GM12878 (cell line): ENCODE data around the gene CCDC63. TPM values are rescaled to one million over a fixed set of nuclear protein-coding genes. Genes with fewer than 3 reads are reported as not detected.

Experiments
- ATAC-seq: fragments of 200-7000 bp; cut with Tn5 transposase; 3 replicates; pipeline ENCODE4 v1.9.1; 2020; ENCODE audit warnings: mild to moderate bottlenecking, moderate library complexity
- BruUV-seq: library from RNA; stranded (reverse); fragments of 400-500 nt; replicated peaks from 2 replicates; lab custom pipeline; 2021; lab: Mats Ljungman, UMichigan
- CTCF ChIA-PET: fragments of 300-600 bp; sonication (Branson Sonifier 250); formaldehyde crosslinking; extraction: SDS; loops from one replicate; lab custom pipeline; 2021; ENCODE audit warnings: inconsistent platforms; lab: Yijun Ruan, JAX
- POLR2A ChIA-PET: fragments of 350-600 bp; formaldehyde crosslinking; extraction: SDS; loops from one replicate; lab custom pipeline; 2021; ENCODE audit warnings: inconsistent platforms; lab: Charles Lee
- RAD21 ChIA-PET: fragments of 300-600 bp; sonication (Branson Sonifier 250); formaldehyde crosslinking; loops from one replicate; lab custom pipeline; 2023; ENCODE audit warnings: antibody characterized with exemption; ENCODE audit not compliant: unreplicated experiment; lab: Charles Lee
- SMC1A ChIA-PET: fragments of 300-600 bp; sonication (Branson Sonifier 250); formaldehyde crosslinking; loops from one replicate; lab custom pipeline; 2023; ENCODE audit not compliant: unreplicated experiment, uncharacterized antibody; lab: Charles Lee
- DNase-seq: peaks from one replicate; pipeline ENCODE4 v3.0.0-alpha.2; 2011; ENCODE audit warnings: low read depth, low spot score
- FAIRE-seq: peaks from 3 replicates; lab custom pipeline; 2011; peaks lifted over from hg19 to GRCh38; lab: Jason Lieb, UNC
- H2AFZ ChIP-seq: 2 replicates; pipeline ENCODE4 v1.6.0; 2011; ENCODE audit warnings: low read depth, low read length, control low read depth; ENCODE audit not compliant: control insufficient read depth
- H3K27ac ChIP-seq: 2 replicates; pipeline ENCODE4 v1.5.1; 2011; ENCODE audit warnings: control low read depth; ENCODE audit not compliant: control insufficient read depth, insufficient read depth
- H3K27me3 ChIP-seq, 2 experiments: replicated peaks in 1 of 2; 2 replicates each; pipeline versions ENCODE4 v1.6.0 to v1.6.1; 2011; ENCODE audit warnings: low read length in 1 of 2; ENCODE audit not compliant: control insufficient read depth in 2 of 2, insufficient read depth in 2 of 2
- H3K36me3 ChIP-seq, 2 experiments: 2 replicates each; pipeline ENCODE4 v1.5.1; 2011; ENCODE audit warnings: low read length in 1 of 2; ENCODE audit not compliant: control insufficient read depth in 2 of 2, insufficient read depth in 2 of 2
- H3K4me1 ChIP-seq: 2 replicates; pipeline ENCODE4 v1.6.1; 2011; ENCODE audit warnings: mild to moderate bottlenecking, low read length, moderate library complexity, mixed read lengths; ENCODE audit not compliant: control insufficient read depth, insufficient read depth
- H3K4me2 ChIP-seq: 2 replicates; pipeline ENCODE4 v1.6.0; 2011; ENCODE audit warnings: control low read depth; ENCODE audit not compliant: control insufficient read depth, insufficient read depth
- H3K4me3 ChIP-seq: fragments of 200-600 bp; sonication (generic); 2 replicates; pipeline ENCODE4 v1.5.1; 2016
- H3K79me2 ChIP-seq: 2 replicates; pipeline ENCODE4 v1.6.0; 2011; ENCODE audit warnings: low read length; ENCODE audit not compliant: control insufficient read depth, insufficient read depth
- H3K9ac ChIP-seq: 2 replicates; pipeline ENCODE4 v1.8.0; 2011; ENCODE audit warnings: low read length, control low read depth, mixed read lengths; ENCODE audit not compliant: control insufficient read depth, insufficient read depth
- H3K9me3 ChIP-seq: replicated peaks from 3 replicates; pipeline ENCODE4 v1.5.1; 2011; ENCODE audit warnings: mild to moderate bottlenecking, low read length; ENCODE audit not compliant: control insufficient read depth, insufficient read depth
- H4K20me1 ChIP-seq: 2 replicates; pipeline ENCODE4 v1.6.0; 2011; ENCODE audit not compliant: control insufficient read depth, insufficient read depth
- BCL11A ChIP-seq: IDR thresholded peaks from 2 replicates; pipeline ENCODE4 v1.6.1; 2011; ENCODE audit warnings: low read depth, low read length
- CBFB ChIP-seq: IDR thresholded peaks from 2 replicates; pipeline ENCODE4 v1.6.1; 2016; ENCODE audit warnings: antibody characterized with exemption, low read depth
- EED ChIP-seq: sonication (generic); IDR thresholded peaks from 2 replicates; pipeline ENCODE4 v1.6.1; 2016; ENCODE audit warnings: antibody characterized with exemption, low read depth
- NR2C2 ChIP-seq: IDR thresholded peaks from 2 replicates; pipeline ENCODE4 v1.6.1; 2011; ENCODE audit warnings: borderline replicate concordance, low read depth; ENCODE audit not compliant: control insufficient read depth, insufficient read length
- STAT1 ChIP-seq: fragments of 450-650 bp; conservative IDR thresholded peaks from 2 replicates; pipeline ENCODE4 v1.6.1; 2014; ENCODE audit warnings: antibody characterized with exemption, mild to moderate bottlenecking
- TAF1 ChIP-seq: IDR thresholded peaks from 2 replicates; pipeline ENCODE4 v1.6.1; 2011; ENCODE audit warnings: mild to moderate bottlenecking, low read depth, low read length, borderline replicate concordance
- ZNF207 ChIP-seq: fragments of 450-650 bp; IDR thresholded peaks from 2 replicates; pipeline ENCODE4 v1.6.1; 2014; ENCODE audit warnings: antibody characterized with exemption, mild to moderate bottlenecking, borderline replicate concordance
- ZZZ3 ChIP-seq: IDR thresholded peaks from 2 replicates; pipeline ENCODE4 v1.6.1; 2011; ENCODE audit warnings: low read depth; ENCODE audit not compliant: control insufficient read depth, insufficient read length
- WGBS: methylation state at CpG from one replicate; pipeline ENCODE4 v1.1.6; 2016; ENCODE audit warnings: low lambda C conversion rate; ENCODE audit not compliant: insufficient replicate concordance, insufficient coverage; ENCODE audit errors: missing lambda C conversion rate; 5-methylcytosine and 5-hydroxymethylcytosine counted together
- in situ Hi-C: fragments of 300-500 bp; cut with MboI; formaldehyde crosslinking; loops from 9 replicates; pipeline ENCODE4 v1.14.3; 2018; ENCODE audit warnings: mixed read lengths
- intact Hi-C: fragments of 100-400 bp; cut with micrococcal nuclease; formaldehyde crosslinking; loops from one replicate; pipeline ENCODE4 v1.14.2; 2022; ENCODE audit not compliant: unreplicated experiment
- polyA plus RNA-seq, 11 experiments: library from polyadenylated mRNA; depleted of rRNA in 4 of 11; unstranded in 6 of 11; stranded (reverse) in 5 of 11; fragments of >200 nt; fragmentation: Nextera tagmentation in 4 of 11; fragmentation: Illumina TruSeq in 1 of 11; extraction: Ambion mirVana in 4 of 11; extraction: Trizol in 1 of 11; gene quantifications; 1 replicate in 1 of 11; 2 replicates in 10 of 11; pipeline versions ENCODE4 v1.2.1 to v1.2.3, GENCODE V29; 2011 to 2016; ENCODE audit warnings: inconsistent platforms in 2 of 11, missing spikeins in 2 of 11, low read depth in 1 of 11
- total RNA-seq, 4 experiments: library from RNA; depleted of rRNA in 3 of 4; stranded (reverse); fragments of >200 nt in 3 of 4; fragmentation: Illumina TruSeq in 1 of 4; extraction: Trizol in 1 of 4; gene quantifications; 2 replicates each; pipeline versions ENCODE4 v1.2.1 to v1.2.3, GENCODE V29; 2013 to 2021
- TF ChIP-seq, protein P1 (sequence below): IDR thresholded peaks from 2 replicates; pipeline ENCODE4 v1.6.1; 2011; ENCODE audit warnings: borderline replicate concordance, low read depth, mild to moderate bottlenecking, moderate library complexity, low read length; ENCODE audit not compliant: insufficient read depth, poor library complexity, severe bottlenecking

Gene CCDC63
- total and polyA plus RNA-seq, 10 of the 15 experiments (the other 5 are each of a cell fraction or from before 2014, with no cell fraction given) = not detected

DNA sequence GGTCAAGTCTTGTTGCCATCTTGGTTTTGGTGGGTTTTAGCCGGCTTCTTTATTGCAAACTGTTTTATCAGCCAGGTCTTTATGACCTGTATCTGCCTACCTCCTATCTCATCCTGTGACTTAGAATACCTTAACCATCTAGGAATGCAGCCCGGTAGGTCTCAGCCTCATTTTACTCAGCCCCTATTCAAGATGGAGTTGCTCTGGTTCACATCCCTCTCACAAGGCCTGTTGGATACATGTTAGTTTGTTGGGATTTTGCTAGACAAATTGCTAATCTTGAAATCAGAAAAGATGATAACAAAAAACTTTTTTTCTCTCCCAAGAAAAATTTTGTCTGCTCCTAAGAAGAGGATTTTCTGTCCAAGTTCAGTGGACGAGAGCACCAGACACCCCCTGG lies 27.6 kb upstream of the CCDC63 start:
- H3K9me3 ChIP-seq = no peaks in the 10 kb centered on the region
- BruUV-seq = no TSS peak
- CTCF ChIA-PET = no interaction called here

DNA sequence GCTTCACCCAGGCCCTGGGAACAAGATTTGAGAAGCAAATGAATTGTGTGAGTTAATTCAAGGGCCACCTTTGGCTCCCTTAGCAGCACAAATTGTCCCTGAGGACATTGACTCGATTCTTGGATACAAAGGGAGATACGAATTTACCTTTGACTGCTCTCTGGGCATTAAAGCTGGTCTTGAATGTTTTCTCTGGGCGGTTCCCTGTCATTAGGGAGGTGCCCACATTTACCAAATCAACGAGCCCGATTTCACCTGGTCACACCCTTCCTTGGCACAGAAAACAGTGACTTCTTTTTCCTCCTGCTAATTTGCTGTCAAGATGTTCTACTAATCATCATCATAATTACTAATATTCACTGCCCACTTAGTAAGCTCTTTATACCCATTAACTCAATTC lies 27.1 kb upstream of the CCDC63 start:
- Histone ChIP-seq H3K27me3 (no peaks in the 10 kb centered on the region), H4K20me1 (no peaks in the 10 kb centered on the region), H3K4me3 (no peak overlapping the region), H3K4me1 (peaks cover 10% of the 10 kb centered on the region; the same call in 1 of the 2 replicates), H3K36me3 (no peaks in the 10 kb centered on the region), H3K9ac (no peak overlapping the region), H3K27ac (no peak overlapping the region), H3K9me3 (no peaks in the 10 kb centered on the region), H2AFZ (no peak overlapping the region), H3K4me2 (no peak overlapping the region), H3K79me2 (no peaks in the 10 kb centered on the region)
- ChIA-PET SMC1A (no interaction called here), POLR2A (no interaction called here), CTCF (no interaction called here), RAD21 (no interaction called here)
- BruUV-seq = no TSS peak
- DNase-seq (no peak), FAIRE-seq (no peak), ATAC-seq (no peak)
- in situ Hi-C loops = no loop called here
- no peak for TF ChIP-seq NR2C2
- 32% methylated on average over 5 of the region's 5 CpGs for WGBS
- intact Hi-C loops = no loop called here

More for the DNA sequence above, 27.6 kb upstream of the CCDC63 start:
- in situ Hi-C loops (no loop called here), intact Hi-C loops (no loop called here)
- no peaks in the 10 kb centered on the region for H3K27me3 ChIP-seq
- 100% methylated on average over 3 of the region's 3 CpGs for WGBS
- H3K27ac ChIP-seq = no peak overlapping the region
- ChIA-PET SMC1A (no interaction called here), RAD21 (no interaction called here), POLR2A (no interaction called here)
- no peak overlapping the region for H3K4me2 ChIP-seq
- peaks cover 10% of the 10 kb centered on the region; the same call in 1 of the 2 replicates for H3K4me1 ChIP-seq
- DNase-seq (no peak), ATAC-seq (no peak), FAIRE-seq (no peak)
- no peak overlapping the region for H3K9ac ChIP-seq
- H3K79me2 ChIP-seq = no peaks in the 10 kb centered on the region
- H2AFZ ChIP-seq = no peak overlapping the region
- no peaks in the 10 kb centered on the region for H4K20me1 ChIP-seq
- H3K4me3 ChIP-seq = no peak overlapping the region
- no peak for TF ChIP-seq ZNF207
- no peak for TF ChIP-seq TAF1
- no peak for TF ChIP-seq ZZZ3
- TF ChIP-seq, protein P1, sequence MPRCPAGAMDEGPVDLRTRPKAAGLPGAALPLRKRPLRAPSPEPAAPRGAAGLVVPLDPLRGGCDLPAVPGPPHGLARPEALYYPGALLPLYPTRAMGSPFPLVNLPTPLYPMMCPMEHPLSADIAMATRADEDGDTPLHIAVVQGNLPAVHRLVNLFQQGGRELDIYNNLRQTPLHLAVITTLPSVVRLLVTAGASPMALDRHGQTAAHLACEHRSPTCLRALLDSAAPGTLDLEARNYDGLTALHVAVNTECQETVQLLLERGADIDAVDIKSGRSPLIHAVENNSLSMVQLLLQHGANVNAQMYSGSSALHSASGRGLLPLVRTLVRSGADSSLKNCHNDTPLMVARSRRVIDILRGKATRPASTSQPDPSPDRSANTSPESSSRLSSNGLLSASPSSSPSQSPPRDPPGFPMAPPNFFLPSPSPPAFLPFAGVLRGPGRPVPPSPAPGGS = no peak
- TF ChIP-seq BCL11A = no peak
- no peak for TF ChIP-seq EED
- TF ChIP-seq CBFB = no peak
- no peak for TF ChIP-seq STAT1
- H3K36me3 ChIP-seq = no peaks in the 10 kb centered on the region
